ENCODE results near the gene MSANTD7.

DNA sequence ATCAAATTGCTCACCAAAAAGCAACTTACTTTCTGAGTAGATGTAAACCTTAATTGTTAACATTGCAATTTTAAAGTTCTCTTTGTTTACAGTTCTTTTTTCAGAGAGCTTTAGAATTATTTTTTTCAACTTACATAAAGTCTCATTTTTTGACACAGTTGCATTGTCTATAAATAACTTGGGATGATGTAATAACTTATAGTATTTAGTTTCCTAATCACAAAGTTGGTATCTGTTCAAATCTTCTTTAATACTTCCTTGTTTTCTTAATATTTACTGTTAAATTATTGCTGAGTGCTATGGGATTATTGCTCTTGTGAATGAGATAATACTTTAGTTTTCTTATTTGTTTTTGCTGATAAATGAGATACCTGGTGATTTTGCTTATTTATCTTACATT is 21.7 kb downstream of the MSANTD7 start:
- TF ChIP-seq EZH2 (IDR thresholded peaks at IDR 0.05; ENCODE audit: low read length, missing control alignments), result no peak
- TF ChIP-seq, protein P1, sequence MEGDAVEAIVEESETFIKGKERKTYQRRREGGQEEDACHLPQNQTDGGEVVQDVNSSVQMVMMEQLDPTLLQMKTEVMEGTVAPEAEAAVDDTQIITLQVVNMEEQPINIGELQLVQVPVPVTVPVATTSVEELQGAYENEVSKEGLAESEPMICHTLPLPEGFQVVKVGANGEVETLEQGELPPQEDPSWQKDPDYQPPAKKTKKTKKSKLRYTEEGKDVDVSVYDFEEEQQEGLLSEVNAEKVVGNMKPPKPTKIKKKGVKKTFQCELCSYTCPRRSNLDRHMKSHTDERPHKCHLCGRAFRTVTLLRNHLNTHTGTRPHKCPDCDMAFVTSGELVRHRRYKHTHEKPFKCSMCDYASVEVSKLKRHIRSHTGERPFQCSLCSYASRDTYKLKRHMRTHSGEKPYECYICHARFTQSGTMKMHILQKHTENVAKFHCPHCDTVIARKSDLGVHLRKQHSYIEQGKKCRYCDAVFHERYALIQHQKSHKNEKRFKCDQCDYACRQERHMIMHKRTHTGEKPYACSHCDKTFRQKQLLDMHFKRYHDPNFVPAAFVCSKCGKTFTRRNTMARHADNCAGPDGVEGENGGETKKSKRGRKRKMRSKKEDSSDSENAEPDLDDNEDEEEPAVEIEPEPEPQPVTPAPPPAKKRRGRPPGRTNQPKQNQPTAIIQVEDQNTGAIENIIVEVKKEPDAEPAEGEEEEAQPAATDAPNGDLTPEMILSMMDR (conservative IDR thresholded peaks at IDR 0.05 in 1 of 2, IDR thresholded peaks at IDR 0.05 in 1 of 2; ENCODE audit: low read depth in 1 of 2, low read length in 2 of 2), result no peak
